Stimulated activated CD4-positive, alpha-beta T cell treated with anti-CD3 and anti-CD28 coated beads, Interleukin-2, amount 100 ng/mL, for 24 hours (primary cell): ENCODE measurements around the gene AQP6.

Experiments used
- DNase-seq, 2 donors: peaks; one replicate each; pipeline ENCODE4 v3.0.0-alpha.2; 2020

AQP6 gene

DNA sequence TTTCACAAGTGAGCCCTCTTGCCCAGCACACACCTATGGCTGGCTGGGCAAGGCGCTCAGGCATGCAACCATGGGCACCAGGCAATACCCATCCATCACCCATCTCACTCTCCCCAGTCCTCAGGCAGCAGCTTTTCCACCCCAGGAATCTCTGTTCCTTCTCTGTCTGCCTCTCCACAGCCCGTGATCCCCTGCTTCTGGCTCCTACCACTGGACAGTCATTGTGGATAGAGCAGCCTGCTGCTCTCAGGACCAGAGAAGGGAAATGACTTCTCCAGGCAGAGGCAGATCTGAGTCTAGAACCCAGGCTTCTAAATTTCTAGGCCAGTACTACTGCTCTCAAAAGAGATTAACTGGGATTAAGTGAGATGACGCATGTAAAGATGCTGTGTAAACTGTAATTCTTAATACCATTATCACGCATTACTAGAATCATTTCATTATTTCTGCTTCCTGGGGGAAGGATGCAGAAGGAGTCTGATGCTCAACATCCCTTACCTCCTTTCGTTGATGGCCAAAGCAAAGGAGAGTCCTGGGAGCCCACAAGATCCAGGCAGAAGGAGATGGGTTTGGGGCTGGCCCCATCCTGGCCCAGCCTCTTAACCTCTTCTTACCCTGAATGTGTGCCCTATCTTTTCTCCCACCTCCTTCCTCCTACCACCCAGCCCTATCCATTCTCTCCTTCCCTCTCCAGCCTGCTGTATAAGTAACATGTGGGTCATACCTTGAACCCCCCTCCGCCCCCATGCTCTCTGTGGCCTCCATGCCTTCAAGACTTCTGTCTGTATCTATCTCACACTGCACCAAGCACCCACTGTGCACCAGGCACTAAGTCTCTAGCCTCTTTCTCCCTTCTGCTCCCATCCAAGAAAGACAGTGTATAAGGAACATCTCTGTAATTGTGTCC lies 15.8 kb upstream of the AQP6 start:
- no peak for DNase-seq

DNA sequence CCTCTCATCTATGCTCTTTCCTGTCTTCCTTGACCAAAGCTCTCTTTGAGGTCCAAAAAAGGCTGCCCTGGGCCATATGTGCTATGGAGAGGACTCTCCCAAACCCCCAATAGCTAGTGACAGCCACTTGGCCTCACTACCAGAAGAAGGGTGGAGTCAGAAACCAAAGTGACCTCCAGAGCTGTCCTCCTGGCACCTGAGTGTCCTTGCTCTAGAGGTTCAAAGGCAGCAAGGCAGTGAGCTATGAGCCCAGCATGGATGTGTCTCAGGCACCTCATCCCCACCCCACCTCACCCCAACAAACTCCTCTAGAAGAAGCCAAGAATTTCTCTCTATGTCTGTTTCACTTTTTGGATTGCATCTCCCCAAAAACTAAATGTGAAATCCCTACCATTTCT lies 15.2 kb upstream of the AQP6 start:
- no peak for DNase-seq

DNA sequence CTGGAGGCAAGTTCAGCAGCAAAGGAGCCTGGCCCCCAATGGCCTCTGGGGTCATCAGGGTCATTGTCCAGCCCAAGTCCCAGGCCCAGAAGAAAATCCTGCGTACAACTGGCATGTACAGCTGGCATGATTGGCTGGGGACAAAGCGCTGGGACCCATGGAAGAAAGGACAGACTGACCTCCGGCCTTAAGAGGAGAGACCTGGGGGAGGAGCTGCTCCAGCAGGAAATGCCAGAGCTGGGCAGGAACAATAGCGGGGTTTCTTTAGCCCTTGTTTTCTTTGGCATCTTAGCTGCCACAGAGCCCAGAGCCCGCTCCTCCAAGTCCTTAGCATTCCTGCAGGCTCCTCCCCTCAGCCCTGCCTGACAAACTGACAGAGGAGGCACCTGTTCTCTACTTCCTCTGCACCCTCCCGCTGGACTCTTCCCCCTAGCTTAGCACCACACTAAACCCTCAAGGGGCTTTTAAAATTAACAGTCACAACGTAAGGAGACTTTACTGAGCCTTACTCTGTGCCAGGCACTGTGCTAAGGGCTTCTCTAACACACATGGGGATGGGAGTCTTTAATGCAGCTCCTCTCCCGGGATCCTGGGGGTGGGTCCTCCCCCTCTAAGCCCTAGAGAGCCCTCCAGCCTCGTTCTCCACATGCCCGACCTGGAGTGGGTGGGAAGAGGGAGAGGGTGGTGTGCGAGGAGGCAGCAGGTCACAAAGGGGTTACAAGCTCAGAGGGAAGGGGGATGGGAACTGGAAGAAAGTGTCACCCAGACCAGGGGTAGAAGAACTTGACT lies 12.9 kb upstream of the AQP6 start:
- no peak for DNase-seq

GRCh38 chr12:49960474-49961110 lies 12.2 kb upstream of the AQP6 start:
- DNase-seq: no peak

GRCh38 chr12:49961111-49961922 lies 11.4 kb upstream of the AQP6 start, which contains the start of gene AQP5:
Gene AQP5, plus strand, starts transcription at chr12:49961872. Its CDS starts 146 bp downstream, at chr12:49962018.
- no peak for DNase-seq

- DNase-seq: no peak
Observed at GRCh38 chr12:49961993-49962764, 10.6 kb upstream of the AQP6 start.

DNA sequence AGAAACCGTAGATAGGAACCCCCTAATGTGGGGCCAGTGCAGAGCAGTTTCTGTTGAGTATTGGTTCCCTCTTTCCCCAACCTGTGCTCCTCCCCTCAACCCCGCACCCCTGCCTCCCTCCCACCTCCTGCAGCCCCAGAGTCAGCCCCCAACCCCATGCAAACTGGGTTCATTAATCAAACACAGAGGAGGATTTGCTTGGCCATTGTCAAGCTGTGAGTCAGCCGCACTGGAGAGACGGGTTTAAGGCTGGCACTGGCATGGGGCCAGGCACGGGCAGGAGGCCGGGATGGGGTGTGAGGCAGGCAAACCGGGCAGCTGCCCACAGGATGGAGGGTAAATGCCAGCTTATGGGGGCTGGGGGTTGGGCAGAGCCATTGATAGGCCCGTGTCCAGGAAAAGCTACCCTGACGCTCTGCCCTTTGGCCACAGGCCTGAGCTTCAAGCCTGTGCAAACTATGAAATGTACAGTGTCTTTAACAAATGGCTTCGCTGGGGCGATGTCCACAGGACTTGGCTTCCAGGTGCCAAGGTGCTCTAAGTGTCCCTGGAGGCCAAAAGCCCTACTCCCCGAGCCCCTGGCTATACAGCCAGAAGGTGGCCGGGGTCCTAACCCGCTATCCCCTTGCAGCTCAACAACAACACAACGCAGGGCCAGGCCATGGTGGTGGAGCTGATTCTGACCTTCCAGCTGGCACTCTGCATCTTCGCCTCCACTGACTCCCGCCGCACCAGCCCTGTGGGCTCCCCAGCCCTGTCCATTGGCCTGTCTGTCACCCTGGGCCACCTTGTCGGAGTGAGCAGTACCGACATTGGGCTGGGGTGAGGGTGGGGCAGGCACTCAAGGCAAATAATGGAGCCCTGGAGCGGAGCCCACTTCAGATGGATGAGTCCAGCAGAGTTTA lies 9.6 kb upstream of the AQP6 start:
- no peak for DNase-seq

- no peak for DNase-seq
Observed at GRCh38 chr12:49963976-49964815, 8.6 kb upstream of the AQP6 start.

- DNase-seq: no peak
Observed at GRCh38 chr12:49964849-49965624, 7.7 kb upstream of the AQP6 start.

DNA sequence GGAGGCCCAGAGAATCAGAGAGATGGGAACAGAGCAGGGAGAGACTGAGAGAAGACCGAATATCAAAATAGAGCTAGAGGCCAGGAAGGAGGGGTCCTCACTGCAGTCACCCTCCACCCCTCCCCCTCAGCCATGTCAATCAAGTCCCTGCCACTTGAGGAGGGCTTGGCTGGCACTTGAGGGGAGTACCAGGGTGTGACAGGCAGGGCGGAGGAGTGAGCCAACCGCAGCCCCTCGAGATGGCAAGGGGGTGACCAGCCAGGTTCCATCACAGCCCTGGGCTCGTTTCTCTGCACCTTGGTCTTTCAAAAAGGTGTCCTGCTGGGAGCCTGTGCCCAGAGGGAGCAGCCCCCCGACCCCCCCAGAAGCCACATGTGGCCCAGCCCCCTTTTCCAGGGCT lies 6.9 kb upstream of the AQP6 start:
- no peak for DNase-seq

- no peak for DNase-seq
Observed at GRCh38 chr12:49966511-49967041, 6.2 kb upstream of the AQP6 start.

GRCh38 chr12:49967042-49967776 lies 5.5 kb upstream of the AQP6 start:
- peak; percentile 98 for DNase-seq

- DNase-seq: no peak
Observed at GRCh38 chr12:49967777-49968250, 4.9 kb upstream of the AQP6 start.

DNA sequence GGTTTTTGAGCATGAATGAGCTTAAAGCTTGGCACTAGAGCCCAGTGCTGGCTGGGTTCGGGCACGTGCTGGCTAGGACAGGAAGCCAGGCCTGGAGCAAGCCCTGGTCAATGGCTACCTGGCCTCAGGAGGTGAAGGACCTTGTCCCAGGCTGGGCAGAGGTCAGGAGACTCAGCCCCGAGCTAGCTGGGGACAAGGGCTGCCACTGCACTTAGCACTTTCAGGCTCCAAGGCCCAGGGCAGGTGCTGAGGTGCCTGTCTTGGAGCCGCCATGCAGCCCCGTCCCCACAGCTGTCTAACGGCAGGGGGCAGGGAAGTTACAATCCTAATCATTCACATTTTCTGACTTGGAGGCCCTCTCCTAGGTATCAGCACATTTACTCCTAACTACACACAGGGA lies 4.3 kb upstream of the AQP6 start:
- DNase-seq: no peak

DNA sequence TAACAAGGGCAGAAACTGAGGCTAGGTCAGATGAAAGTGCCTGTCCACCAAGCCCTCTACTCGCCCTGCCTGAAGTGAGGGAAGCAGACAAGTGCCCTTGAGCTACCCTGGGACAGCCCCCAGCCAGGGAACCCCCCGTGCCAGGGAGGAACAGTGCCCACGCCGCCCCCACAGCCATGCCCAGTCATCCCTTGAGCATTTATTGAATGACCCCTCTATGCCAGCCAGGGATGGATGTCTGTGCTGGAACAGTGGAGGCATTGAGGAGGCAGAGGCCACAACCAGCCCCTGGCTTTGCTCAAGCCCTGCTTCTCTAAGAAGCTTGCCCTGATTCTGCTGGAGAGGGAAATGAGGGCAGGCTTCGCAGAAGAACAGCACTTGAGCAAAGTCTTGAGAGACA lies 3.7 kb upstream of the AQP6 start:
- DNase-seq: no peak

DNA sequence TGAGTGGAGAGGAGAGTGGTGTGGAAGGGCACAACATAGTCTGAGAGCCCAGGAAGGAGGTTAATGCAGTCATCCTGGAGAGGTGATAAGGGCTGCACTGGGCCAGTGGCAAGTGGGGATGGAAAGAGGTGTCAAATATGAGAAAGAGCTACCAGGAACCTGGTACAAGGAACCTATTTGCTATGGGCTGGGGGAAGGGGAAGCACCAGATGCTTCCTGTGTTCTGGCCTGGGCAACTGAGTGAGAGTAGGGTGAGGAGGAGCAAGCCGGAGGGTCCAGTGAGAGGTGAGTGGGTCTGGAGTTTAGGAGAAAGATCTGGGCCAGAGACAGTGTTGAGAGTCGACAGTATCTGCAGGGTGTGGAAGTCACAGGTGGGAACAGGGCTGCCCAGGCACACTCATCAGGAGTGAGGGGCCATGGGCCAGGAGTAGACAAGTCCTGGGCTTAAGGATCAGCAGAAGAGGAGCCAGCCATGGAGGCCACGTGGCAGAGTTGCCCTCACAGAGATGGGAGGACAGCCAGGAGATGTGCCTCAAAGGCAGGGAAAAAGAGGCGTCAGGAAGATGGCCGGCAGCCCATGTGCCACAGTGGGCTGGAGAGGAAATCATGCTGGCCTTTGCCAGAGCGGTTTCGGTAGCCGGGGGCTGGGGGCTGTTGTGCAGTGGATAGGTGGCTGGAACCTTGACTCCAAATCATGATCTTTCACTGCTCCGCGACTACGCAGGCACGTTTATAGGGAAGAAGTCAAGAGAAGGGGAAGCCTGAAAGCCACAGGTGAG lies 2.9 kb upstream of the AQP6 start:
- DNase-seq: no peak

- DNase-seq: no peak
Observed at GRCh38 chr12:49970658-49971057, 2.1 kb upstream of the AQP6 start.
